Adrenal gland (tissue), 12 donors: ENCODE measurements around the gene NFIB. TPM values are rescaled to one million over a fixed set of nuclear protein-coding genes. Genes with fewer than 3 reads are reported as not detected.

ENCODE experiments used
- DNase-seq, 7 donors: peaks; one replicate each; pipeline ENCODE4 v3.0.0-alpha.2; 2019 to 2020
- H3K27ac ChIP-seq, 5 donors: fragments of 200-600 bp; sonication (generic) in 4 of 5; 1 replicate in 3 of 5; 2 replicates in 2 of 5; pipeline versions ENCODE4 v1.5.1 to v1.8.0; 2016 to 2020; ENCODE audit warnings: mild to moderate bottlenecking in 1 of 5
- H3K27me3 ChIP-seq: fragments of 200-600 bp; 2 replicates; pipeline ENCODE4 v1.8.0; 2021
- H3K36me3 ChIP-seq, 2 donors: fragments of 200-600 bp; replicated peaks in 1 of 2; 1 replicate in 1 of 2; 2 replicates in 1 of 2; pipeline versions ENCODE4 v1.5.1 to v1.8.0; 2018 to 2022
- H3K4me1 ChIP-seq, 2 donors: fragments of 200-600 bp; replicated peaks in 1 of 2; 1 replicate in 1 of 2; 2 replicates in 1 of 2; pipeline versions ENCODE4 v1.5.1 to v1.8.0; 2018 to 2021
- H3K4me3 ChIP-seq, 4 donors: fragments of 200-600 bp; sonication (generic) in 3 of 4; one replicate each; pipeline ENCODE4 v1.5.1; 2016 to 2018
- H3K9me3 ChIP-seq, 3 donors: fragments of 200-600 bp; sonication (generic) in 1 of 3; replicated peaks in 1 of 3; 1 replicate in 2 of 3; 2 replicates in 1 of 3; pipeline versions ENCODE4 v1.5.1 to v1.8.0; 2016 to 2021
- CTCF ChIP-seq, 6 experiments: fragments of 450-650 bp in 4 of 6; fragments of 200-600 bp in 2 of 6; sonication (generic) in 1 of 6; IDR thresholded peaks; 1 replicate in 5 of 6; 2 replicates in 1 of 6; pipeline versions ENCODE4 v1.5.1 to v1.8.0; 2016 to 2021; ENCODE audit warnings: antibody characterized with exemption in 6 of 6, mild to moderate bottlenecking in 2 of 6, moderate library complexity in 1 of 6
- POLR2A ChIP-seq, 2 donors: fragments of 450-650 bp; IDR thresholded peaks; one replicate each; pipeline ENCODE4 v1.6.1; 2017; ENCODE audit warnings: antibody characterized with exemption in 2 of 2, mild to moderate bottlenecking in 2 of 2, moderate library complexity in 1 of 2
- WGBS, 4 donors: extraction: QIAGEN DNeasy Blood & Tissue Kit in 2 of 4; methylation state at CpG; one replicate each; pipeline versions ENCODE4 v1.1.5 to v1.1.7; 2013 to 2017; 5-methylcytosine and 5-hydroxymethylcytosine counted together
- intact Hi-C, 2 donors: fragments of 100-400 bp; cut with DNase I; formaldehyde crosslinking; loops; one replicate each; pipeline versions ENCODE4 v1.14.1 to v1.15.0; 2022 to 2023
- polyA plus RNA-seq, 3 donors: library from polyadenylated mRNA; stranded (reverse); fragments of 200-250 nt in 2 of 3; fragments of 350-450 nt in 1 of 3; fragmentation: Illumina TruSeq in 1 of 3; extraction: RNeasy Lipid Tissue Mini Kit (QIAGEN cat#74804) in 1 of 3; gene quantifications; one replicate each; pipeline ENCODE4 v1.2.3, GENCODE V29; 2013 to 2014
- total RNA-seq, 9 donors: library from RNA; depleted of rRNA in 4 of 9; stranded (reverse); fragments of >200 nt in 4 of 9; fragments of 120-200 nt in 1 of 9; fragmentation: NEBNext Ultra II Directional in 1 of 9; extraction: Animal tissue kit (Norgen Biotek cat#: 25700) in 1 of 9; gene quantifications; one replicate each; pipeline versions ENCODE4 v1.1.0 to v1.2.4, GENCODE V29; 2013 to 2023
- donor health status: healthy with polysubstance abuse.
- donor health status: Bipolar disorder and iron deficiency.
- donor health status: DM: yes; HTN: yes; CAD: no.
- donor health status: DM: no; HTN: no; CAD: no.
- donor health status: DM: no; HTN: no; CAD: no.
- donor health status: DM: yes; HTN: yes; CAD: no.

NFIB gene
- total and polyA plus RNA-seq, 12 donors = 10.9 to 84.1 (median 43.0) TPM

DNA sequence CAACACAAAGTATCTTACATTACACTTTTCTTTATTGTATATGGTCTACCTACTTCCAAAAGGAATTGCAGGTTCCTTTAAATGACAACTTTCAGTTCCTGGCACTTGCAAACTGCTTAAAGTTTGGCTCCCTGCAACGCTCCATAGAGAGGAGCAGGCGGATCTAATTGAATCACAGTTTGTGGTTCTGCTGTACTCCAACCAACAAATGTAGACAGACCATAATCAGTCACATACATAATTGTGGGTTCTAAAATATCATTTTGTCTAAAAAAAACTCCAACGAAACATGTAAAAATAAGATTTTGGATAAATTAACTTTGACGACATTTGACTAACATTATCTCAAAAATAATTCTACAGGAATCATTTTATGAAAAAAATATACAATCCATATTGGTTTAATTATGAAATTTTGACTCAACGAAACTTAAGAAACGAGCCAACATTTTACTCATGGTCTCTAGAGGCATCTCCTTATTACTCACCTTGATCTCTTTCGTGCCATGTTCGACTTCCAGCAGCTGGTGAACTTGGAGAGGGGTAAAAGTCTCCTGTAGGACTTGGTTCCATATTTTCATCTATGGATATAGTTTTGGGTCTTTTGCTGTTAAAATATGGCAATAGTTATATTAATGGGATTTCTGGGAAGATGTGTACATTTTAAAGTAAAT, 167.6 kb downstream of the NFIB start:
- TF ChIP-seq POLR2A (IDR thresholded peaks at IDR 0.05) = no peak
- TF ChIP-seq CTCF (IDR thresholded peaks at IDR 0.05) = no peak
- Histone ChIP-seq H3K9me3 (no peaks in the 10 kb centered on the region), H3K27me3 (no peaks in the 10 kb centered on the region), H3K27ac (no peak overlapping the region), H3K4me1 (peaks cover 0 to 5% of the 10 kb centered on the region in 2 donors), H3K36me3 (no peaks in the 10 kb centered on the region), H3K4me3 (no peak overlapping the region)
- no peak for DNase-seq
- intact Hi-C loops = no loop called here
- WGBS, 4 donors = 92 to 95% (median 95%) methylated on average over 8 of the region's 8 CpGs

DNA sequence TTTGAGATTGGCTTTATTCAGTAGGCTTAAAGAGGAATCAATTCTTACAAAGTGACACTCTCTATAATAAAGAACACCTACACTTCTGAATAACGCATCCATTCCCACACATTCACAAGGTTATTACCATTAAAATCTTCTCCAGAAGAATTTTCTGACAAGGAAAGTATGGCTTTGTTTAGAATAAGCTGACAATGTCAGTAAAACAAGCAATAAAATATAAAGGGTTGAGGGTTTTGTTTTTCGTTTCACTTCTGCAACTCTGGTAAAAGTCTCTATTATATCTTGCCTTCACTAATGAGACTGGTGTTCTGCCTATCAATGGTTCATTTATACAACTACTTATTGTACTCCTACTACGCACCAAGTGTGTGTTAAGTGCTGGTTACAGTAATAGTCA, 169.7 kb downstream of the NFIB start:
- intact Hi-C loops = no loop called here
- H3K27me3 ChIP-seq = no peaks in the 10 kb centered on the region
- no peaks in the 10 kb centered on the region for H3K36me3 ChIP-seq
- no peak overlapping the region for H3K4me3 ChIP-seq
- no peaks in the 10 kb centered on the region for H3K4me1 ChIP-seq
- no peak for DNase-seq
- no peak overlapping the region for H3K27ac ChIP-seq
- WGBS, 4 donors = 90 to 96% (median 93%) methylated on average over 3 of the region's 3 CpGs
- H3K9me3 ChIP-seq = no peaks in the 10 kb centered on the region
- TF ChIP-seq POLR2A (IDR thresholded peaks at IDR 0.05) (no peak), CTCF (IDR thresholded peaks at IDR 0.05) (no peak)

- Histone ChIP-seq H3K27ac (no peak overlapping the region), H3K9me3 (no peaks in the 10 kb centered on the region), H3K27me3 (no peaks in the 10 kb centered on the region), H3K4me3 (no peak overlapping the region), H3K36me3 (no peaks in the 10 kb centered on the region), H3K4me1 (no peaks in the 10 kb centered on the region)
- intact Hi-C loops = no loop called here
- DNase-seq = no peak
- WGBS, 4 donors = 67 to 80% (median 72%) methylated on average over 2 of the region's 2 CpGs
- TF ChIP-seq POLR2A (IDR thresholded peaks at IDR 0.05) (no peak), CTCF (IDR thresholded peaks at IDR 0.05) (no peak)
Measured at GRCh38 chr9:14141699-14142098, 172.2 kb downstream of the NFIB start.

DNA sequence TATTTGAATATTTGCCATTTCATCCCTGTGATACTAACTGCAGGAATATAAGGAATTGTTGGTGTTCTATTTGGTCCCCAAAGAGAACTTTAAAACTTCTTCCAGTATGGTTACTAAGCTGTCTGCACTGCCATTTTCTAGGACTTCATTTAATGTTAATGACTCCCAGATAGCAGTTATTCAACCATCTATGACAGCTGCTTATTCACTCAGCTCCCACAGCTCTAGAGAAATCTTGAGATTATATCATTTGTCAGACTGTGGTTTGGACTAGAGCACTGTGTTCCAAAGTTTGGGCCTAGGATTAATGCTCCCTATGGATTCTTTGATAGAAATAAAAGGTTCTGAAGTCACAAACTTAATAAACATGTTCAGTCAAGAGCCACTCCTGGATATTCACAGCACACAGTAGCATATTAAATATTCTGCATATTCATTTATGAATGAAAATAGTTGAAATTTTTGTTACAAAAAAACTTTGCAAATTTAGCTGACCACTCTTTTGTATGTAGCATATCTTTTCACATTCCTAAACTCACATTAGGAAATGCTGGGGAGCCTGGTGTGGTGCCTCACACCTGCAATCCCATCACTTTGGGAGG, 173.7 kb downstream of the NFIB start:
- intact Hi-C loops = no loop called here
- no peak overlapping the region for H3K4me3 ChIP-seq
- H3K36me3 ChIP-seq = no peaks in the 10 kb centered on the region
- H3K27ac ChIP-seq = no peak overlapping the region
- no peaks in the 10 kb centered on the region for H3K27me3 ChIP-seq
- H3K9me3 ChIP-seq = no peaks in the 10 kb centered on the region
- no peaks in the 10 kb centered on the region for H3K4me1 ChIP-seq
- TF ChIP-seq CTCF (IDR thresholded peaks at IDR 0.05) (no peak), POLR2A (IDR thresholded peaks at IDR 0.05) (no peak)
- no peak for DNase-seq
